Thyroid gland (tissue), 4 donors: ENCODE measurements around the gene CLEC6A. TPM values are rescaled to one million over a fixed set of nuclear protein-coding genes. Genes with fewer than 3 reads are reported as not detected.

Source experiments
- DNase-seq, 2 donors: peaks; one replicate each; pipeline ENCODE4 v3.0.0-alpha.2; 2019
- H3K27ac ChIP-seq, 3 donors: fragments of 200-600 bp; sonication (generic); 1 replicate in 2 of 3; 2 replicates in 1 of 3; pipeline ENCODE4 v1.5.1; 2016 to 2019; ENCODE audit warnings: mild to moderate bottlenecking in 1 of 3, moderate library complexity in 1 of 3
- H3K27me3 ChIP-seq: fragments of 200-600 bp; sonication (generic); one replicate; pipeline ENCODE4 v1.5.1; 2019
- H3K36me3 ChIP-seq, 2 donors: fragments of 200-600 bp; sonication (generic); one replicate each; pipeline ENCODE4 v1.5.1; 2016 to 2019
- H3K4me1 ChIP-seq, 2 donors: fragments of 200-600 bp; sonication (generic); one replicate each; pipeline ENCODE4 v1.5.1; 2017 to 2019
- H3K4me3 ChIP-seq, 3 donors: fragments of 200-600 bp; sonication (generic); replicated peaks in 1 of 3; 1 replicate in 2 of 3; 2 replicates in 1 of 3; pipeline ENCODE4 v1.5.1; 2016; ENCODE audit warnings: mild to moderate bottlenecking in 1 of 3
- H3K9me3 ChIP-seq: fragments of 200-600 bp; sonication (generic); one replicate; pipeline ENCODE4 v1.5.1; 2017
- POLR2A ChIP-seq, 2 donors: fragments of 450-650 bp; IDR thresholded peaks; one replicate each; pipeline ENCODE4 v1.6.1; 2017; ENCODE audit warnings: antibody characterized with exemption in 2 of 2, mild to moderate bottlenecking in 2 of 2, moderate library complexity in 1 of 2
- WGBS, 2 donors: methylation state at CpG; one replicate each; pipeline ENCODE4 v1.1.5; 2017; 5-methylcytosine and 5-hydroxymethylcytosine counted together
- intact Hi-C: fragments of 100-400 bp; cut with DNase I; formaldehyde crosslinking; loops from one replicate; pipeline ENCODE4 v1.15.1; 2023
- total RNA-seq, 4 donors: library from RNA; depleted of rRNA; stranded (reverse); fragments of >200 nt; gene quantifications; one replicate each; pipeline ENCODE4 v1.2.3, GENCODE V29; 2016
- TF ChIP-seq, protein P1 (sequence below), 6 experiments: fragments of 200-600 bp in 3 of 6; fragments of 450-650 bp in 3 of 6; sonication (generic) in 3 of 6; IDR thresholded peaks; one replicate each; pipeline ENCODE4 v1.5.1; 2016 to 2019; ENCODE audit warnings: antibody characterized with exemption in 6 of 6, mild to moderate bottlenecking in 2 of 6, inconsistent platforms in 1 of 6, moderate library complexity in 1 of 6

CLEC6A gene
- total RNA-seq, 4 donors from 2014 or later: 0.79 TPM; not detected in 3

GRCh38 chr12:8446642-8447547 is 8.9 kb upstream of the CLEC6A start:
- H3K9me3 ChIP-seq: no peaks in the 10 kb centered on the region
- no peaks in the 10 kb centered on the region for H3K36me3 ChIP-seq
- no peaks in the 10 kb centered on the region for H3K27me3 ChIP-seq
- WGBS, 2 donors: 89 to 90% methylated on average over 28 of the region's 35 CpGs
- no peak for DNase-seq
- no peaks in the 10 kb centered on the region for H3K4me1 ChIP-seq
- intact Hi-C loops: no loop called here
- H3K27ac ChIP-seq: no peak overlapping the region
- no peak overlapping the region for H3K4me3 ChIP-seq
- no peak for TF ChIP-seq POLR2A (IDR thresholded peaks at IDR 0.05)
- TF ChIP-seq, protein P1, sequence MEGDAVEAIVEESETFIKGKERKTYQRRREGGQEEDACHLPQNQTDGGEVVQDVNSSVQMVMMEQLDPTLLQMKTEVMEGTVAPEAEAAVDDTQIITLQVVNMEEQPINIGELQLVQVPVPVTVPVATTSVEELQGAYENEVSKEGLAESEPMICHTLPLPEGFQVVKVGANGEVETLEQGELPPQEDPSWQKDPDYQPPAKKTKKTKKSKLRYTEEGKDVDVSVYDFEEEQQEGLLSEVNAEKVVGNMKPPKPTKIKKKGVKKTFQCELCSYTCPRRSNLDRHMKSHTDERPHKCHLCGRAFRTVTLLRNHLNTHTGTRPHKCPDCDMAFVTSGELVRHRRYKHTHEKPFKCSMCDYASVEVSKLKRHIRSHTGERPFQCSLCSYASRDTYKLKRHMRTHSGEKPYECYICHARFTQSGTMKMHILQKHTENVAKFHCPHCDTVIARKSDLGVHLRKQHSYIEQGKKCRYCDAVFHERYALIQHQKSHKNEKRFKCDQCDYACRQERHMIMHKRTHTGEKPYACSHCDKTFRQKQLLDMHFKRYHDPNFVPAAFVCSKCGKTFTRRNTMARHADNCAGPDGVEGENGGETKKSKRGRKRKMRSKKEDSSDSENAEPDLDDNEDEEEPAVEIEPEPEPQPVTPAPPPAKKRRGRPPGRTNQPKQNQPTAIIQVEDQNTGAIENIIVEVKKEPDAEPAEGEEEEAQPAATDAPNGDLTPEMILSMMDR (IDR thresholded peaks at IDR 0.05): no peak

- Histone ChIP-seq H3K27me3 (no peaks in the 10 kb centered on the region), H3K4me3 (no peak overlapping the region), H3K9me3 (no peaks in the 10 kb centered on the region), H3K27ac (no peak overlapping the region), H3K36me3 (no peaks in the 10 kb centered on the region), H3K4me1 (no peaks in the 10 kb centered on the region)
- intact Hi-C loops: no loop called here
- TF ChIP-seq, protein P1 (IDR thresholded peaks at IDR 0.05): no peak
- TF ChIP-seq POLR2A (IDR thresholded peaks at IDR 0.05): no peak
- no peak for DNase-seq
- 58 to 66% methylated on average over 2 to 4 of the region's 7 CpGs for WGBS, 2 donors
Observed at GRCh38 chr12:8449355-8449859, 6.4 kb upstream of the CLEC6A start.

DNA sequence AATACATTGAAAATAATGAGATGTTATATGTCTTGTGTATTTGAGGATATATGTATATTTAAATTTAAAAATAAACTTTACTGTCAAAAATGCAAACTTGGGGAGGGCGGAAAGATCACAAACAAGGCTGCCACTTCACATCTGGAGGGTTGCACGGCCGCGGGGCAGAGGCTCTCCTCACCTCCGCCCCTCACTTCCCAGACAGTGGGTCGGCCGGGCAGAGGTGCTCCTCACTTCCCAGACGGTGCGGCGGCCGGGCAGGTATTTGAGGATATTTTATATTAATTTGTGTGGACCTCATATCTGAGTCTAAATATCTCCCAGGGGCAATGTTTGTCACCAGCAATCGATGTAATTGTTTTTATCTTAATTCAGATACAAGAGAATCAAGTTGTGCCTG is 3.7 kb upstream of the CLEC6A start:
- no peak for DNase-seq
- Histone ChIP-seq H3K4me3 (no peak overlapping the region), H3K9me3 (no peaks in the 10 kb centered on the region), H3K27me3 (no peaks in the 10 kb centered on the region), H3K4me1 (no peaks in the 10 kb centered on the region), H3K27ac (no peak overlapping the region), H3K36me3 (no peaks in the 10 kb centered on the region)
- TF ChIP-seq POLR2A (IDR thresholded peaks at IDR 0.05): no peak
- TF ChIP-seq, protein P1 (IDR thresholded peaks at IDR 0.05): no peak
- intact Hi-C loops: no loop called here
- 91 to 94% methylated on average over 12 of the region's 12 CpGs for WGBS, 2 donors

DNA sequence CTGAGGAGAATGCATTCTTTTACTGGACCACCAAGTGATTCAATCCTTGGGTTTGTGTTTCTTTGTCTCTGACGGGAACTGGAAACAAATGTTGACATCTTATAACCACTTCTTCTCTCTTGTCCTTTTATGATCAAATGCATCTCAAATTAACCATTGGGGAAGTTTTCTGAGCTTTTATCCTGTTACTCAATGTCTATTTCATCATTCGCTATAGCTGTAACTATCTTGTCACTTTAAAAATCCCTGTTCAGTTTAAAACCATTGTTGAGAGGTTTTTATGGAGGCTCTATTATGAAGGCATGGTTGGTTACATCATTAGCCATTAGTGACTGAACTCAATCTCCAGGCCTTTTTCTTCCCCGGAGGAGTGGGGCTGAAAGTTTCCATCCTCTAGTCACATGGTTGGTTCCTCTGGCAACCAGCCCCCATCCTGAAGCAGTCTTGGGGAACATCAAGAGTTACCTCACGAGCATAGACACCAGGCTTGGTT is 2.7 kb upstream of the CLEC6A start:
- intact Hi-C loops: no loop called here

More for the DNA sequence above, 2.7 kb upstream of the CLEC6A start:
- Histone ChIP-seq H3K27me3 (no peaks in the 10 kb centered on the region), H3K9me3 (no peaks in the 10 kb centered on the region), H3K27ac (no peak overlapping the region), H3K4me1 (no peaks in the 10 kb centered on the region), H3K4me3 (no peak overlapping the region), H3K36me3 (no peaks in the 10 kb centered on the region)
- 46 to 52% methylated on average over 4 of the region's 4 CpGs for WGBS, 2 donors
- TF ChIP-seq, protein P1 (IDR thresholded peaks at IDR 0.05): no peak
- no peak for TF ChIP-seq POLR2A (IDR thresholded peaks at IDR 0.05)
- no peak for DNase-seq
